SK-N-SH (cell line): ENCODE measurements around the gene CALN1. TPM values are rescaled to one million over a fixed set of nuclear protein-coding genes. Genes with fewer than 3 reads are reported as not detected.

Source experiments
- CTCF ChIA-PET: fragments of 300-600, 350-600 bp; formaldehyde crosslinking; extraction: SDS; loops from one replicate; lab custom pipeline; 2021; lab: Yijun Ruan, JAX
- POLR2A ChIA-PET: fragments of 350-600 bp; sonication (Branson Sonifier 250); formaldehyde crosslinking; extraction: SDS; loops from one replicate; lab custom pipeline; 2020; ENCODE audit warnings: antibody characterized with exemption, inconsistent platforms; lab: Yijun Ruan, JAX
- DNase-seq: peaks from one replicate; pipeline ENCODE4 v3.0.0; 2012
- H2AFZ ChIP-seq: fragments of 200-600 bp; sonication (generic); 2 replicates; pipeline ENCODE4 v1.8.1; 2016; ENCODE audit warnings: antibody characterized with exemption, mild to moderate bottlenecking, low read depth
- H3F3A ChIP-seq: fragments of 200-600 bp; sonication (generic); replicated peaks from 2 replicates; pipeline ENCODE3; 2016; ENCODE audit warnings: antibody characterized with exemption, mild to moderate bottlenecking; ENCODE audit not compliant: insufficient read depth
- H3K27ac ChIP-seq, 2 experiments: fragments of 200-500 bp in 1 of 2; fragments of 200-600 bp in 1 of 2; sonication (Bioruptor generic) in 1 of 2; sonication (generic), shearing (Covaris generic) in 1 of 2; 2 replicates each; pipeline versions ENCODE4 v1.5.1 to v1.6.1; 2014 to 2016; ENCODE audit warnings: low read depth in 2 of 2, inconsistent platforms in 1 of 2, low read length in 1 of 2, mild to moderate bottlenecking in 1 of 2, mixed read lengths in 1 of 2
- H3K27me3 ChIP-seq: fragments of 200-600 bp; sonication (generic), shearing (Covaris generic); 2 replicates; pipeline ENCODE4 v1.6.1; 2016; ENCODE audit warnings: mixed run types; ENCODE audit not compliant: insufficient read depth
- H3K36me3 ChIP-seq, 2 experiments: fragments of 200-500 bp in 1 of 2; fragments of 200-600 bp in 1 of 2; sonication (Bioruptor generic) in 1 of 2; sonication (generic) in 1 of 2; replicated peaks in 1 of 2; 2 replicates each; pipeline versions ENCODE3 to v1.5.1; 2014 to 2016; ENCODE audit warnings: low read length in 1 of 2, mild to moderate bottlenecking in 1 of 2; ENCODE audit not compliant: insufficient read depth in 2 of 2, control insufficient read depth in 1 of 2
- H3K4me1 ChIP-seq, 2 experiments: fragments of 200-500 bp in 1 of 2; fragments of 200-600 bp in 1 of 2; sonication (Bioruptor generic) in 1 of 2; sonication (generic), shearing (Covaris generic) in 1 of 2; 2 replicates each; pipeline versions ENCODE4 v1.5.1 to v1.6.1; 2014 to 2016; ENCODE audit warnings: low read depth in 1 of 2, low read length in 1 of 2, mixed run types in 1 of 2; ENCODE audit not compliant: insufficient read depth in 2 of 2, control insufficient read depth in 1 of 2
- H3K4me2 ChIP-seq: fragments of 200-600 bp; sonication (generic), shearing (Covaris generic); 2 replicates; pipeline ENCODE4 v1.6.1; 2017; ENCODE audit warnings: mixed run types
- H3K4me3 ChIP-seq, 2 experiments: fragments of 200-500 bp in 1 of 2; fragments of 200-600 bp in 1 of 2; sonication (Bioruptor generic) in 1 of 2; sonication (generic), shearing (Covaris generic) in 1 of 2; 2 replicates each; pipeline versions ENCODE4 v1.5.1 to v1.8.1; 2014 to 2016; ENCODE audit warnings: low read depth in 2 of 2, inconsistent platforms in 1 of 2, low read length in 1 of 2, mild to moderate bottlenecking in 1 of 2, mixed read lengths in 1 of 2, moderate library complexity in 1 of 2
- H3K79me2 ChIP-seq: fragments of 200-600 bp; sonication (generic); 2 replicates; pipeline ENCODE4 v1.8.1; 2017; ENCODE audit warnings: mild to moderate bottlenecking; ENCODE audit not compliant: insufficient read depth
- H3K9ac ChIP-seq: fragments of 200-600 bp; sonication (generic); 2 replicates; pipeline ENCODE4 v1.6.1; 2017; ENCODE audit warnings: mixed run types
- H3K9me2 ChIP-seq: fragments of 200-600 bp; sonication (generic); 2 replicates; pipeline ENCODE4 v1.6.1; 2017; ENCODE audit warnings: mixed run types
- H3K9me3 ChIP-seq: fragments of 200-600 bp; sonication (generic); 2 replicates; pipeline ENCODE4 v1.6.1; 2017; ENCODE audit warnings: mixed run types, mild to moderate bottlenecking, moderate library complexity
- H4K20me1 ChIP-seq: fragments of 200-600 bp; sonication (generic); 2 replicates; pipeline ENCODE4 v1.6.1; 2017; ENCODE audit warnings: mild to moderate bottlenecking, mixed run types; ENCODE audit not compliant: insufficient read depth
- CHD2 ChIP-seq: fragments of 150-350 bp; IDR thresholded peaks from 2 replicates; pipeline ENCODE4 v1.6.1; 2018; ENCODE audit warnings: low read length; ENCODE audit not compliant: partially characterized antibody
- EP300 ChIP-seq, 2 experiments: IDR thresholded peaks; 2 replicates each; pipeline versions ENCODE4 v1.4.0 to v1.6.1; 2012; ENCODE audit warnings: borderline replicate concordance in 1 of 2, low read depth in 1 of 2, low read length in 1 of 2
- EZH2phosphoT487 ChIP-seq: fragments of 200-600 bp; sonication (generic); IDR thresholded peaks from 2 replicates; pipeline ENCODE4 v1.6.1; 2017; ENCODE audit warnings: low read depth, mixed run types, mild to moderate bottlenecking, antibody characterized with exemption, moderate library complexity, borderline replicate concordance
- FOXJ3 ChIP-seq: sonication (generic); formaldehyde crosslinking; IDR thresholded peaks from 2 replicates; pipeline ENCODE4 v1.5.1; 2020; ENCODE audit warnings: mild to moderate bottlenecking, missing genetic modification reagents
- FOXM1 ChIP-seq: IDR thresholded peaks from 2 replicates; pipeline ENCODE4 v1.4.0; 2012; ENCODE audit warnings: low read depth, mild to moderate bottlenecking
- GATA2 ChIP-seq: sonication (generic); formaldehyde crosslinking; IDR thresholded peaks from 2 replicates; pipeline ENCODE4 v1.5.0; 2020; ENCODE audit warnings: mild to moderate bottlenecking, missing genetic modification reagents
- JUND ChIP-seq: IDR thresholded peaks from 2 replicates; pipeline ENCODE4 v1.4.0; 2012
- MEF2A ChIP-seq: IDR thresholded peaks from 2 replicates; pipeline ENCODE4 v1.4.0; 2012; ENCODE audit warnings: low read depth, borderline replicate concordance
- NRF1 ChIP-seq: IDR thresholded peaks from 2 replicates; pipeline ENCODE4 v1.6.1; 2012; ENCODE audit warnings: low read depth, mild to moderate bottlenecking, low read length
- POLR2AphosphoS5 ChIP-seq: IDR thresholded peaks from 2 replicates; pipeline ENCODE4 v1.6.1; 2012; ENCODE audit warnings: low read depth, low read length
- RXRA ChIP-seq: IDR thresholded peaks from 2 replicates; pipeline ENCODE4 v1.4.0; 2012; ENCODE audit warnings: low read depth, mild to moderate bottlenecking, borderline replicate concordance
- SMC3 ChIP-seq: IDR thresholded peaks from 2 replicates; pipeline ENCODE4 v1.6.1; 2012; ENCODE audit warnings: low read depth, low read length, improper control_type of control experiment
- TCF12 ChIP-seq: IDR thresholded peaks from 2 replicates; pipeline ENCODE4 v1.4.0; 2012
- WGBS: methylation state at CpG from one replicate; pipeline ENCODE4 v1.1.6; 2017; ENCODE audit warnings: low lambda C conversion rate; 5-methylcytosine and 5-hydroxymethylcytosine counted together
- polyA plus RNA-seq, 3 experiments: library from polyadenylated mRNA; depleted of rRNA; stranded (reverse); fragments of >200 nt; gene quantifications; 2 replicates each; pipeline ENCODE4 v1.2.3, GENCODE V29; 2012
- TF ChIP-seq, protein P1 (sequence below): fragments of 150-350 bp; IDR thresholded peaks from 2 replicates; pipeline ENCODE4 v1.6.1; 2017; ENCODE audit warnings: antibody characterized with exemption, low read length, low read depth, borderline replicate concordance
- TF ChIP-seq, protein P2 (sequence below): IDR thresholded peaks from 2 replicates; pipeline ENCODE4 v1.4.0; 2012; ENCODE audit warnings: low read depth, borderline replicate concordance
- TF ChIP-seq, protein P3 (sequence below): IDR thresholded peaks from 2 replicates; pipeline ENCODE4 v1.4.0; 2012; ENCODE audit warnings: low read depth, borderline replicate concordance
- TF ChIP-seq, protein P4 (sequence below): fragments of 200-600 bp; sonication (generic); IDR thresholded peaks from 2 replicates; pipeline ENCODE4 v1.6.1; 2017; ENCODE audit warnings: antibody characterized with exemption, mild to moderate bottlenecking, moderate library complexity

The CALN1 gene
- polyA plus RNA-seq, 1 of the 3 experiments (the other 2 are of a cell fraction): not detected

DNA sequence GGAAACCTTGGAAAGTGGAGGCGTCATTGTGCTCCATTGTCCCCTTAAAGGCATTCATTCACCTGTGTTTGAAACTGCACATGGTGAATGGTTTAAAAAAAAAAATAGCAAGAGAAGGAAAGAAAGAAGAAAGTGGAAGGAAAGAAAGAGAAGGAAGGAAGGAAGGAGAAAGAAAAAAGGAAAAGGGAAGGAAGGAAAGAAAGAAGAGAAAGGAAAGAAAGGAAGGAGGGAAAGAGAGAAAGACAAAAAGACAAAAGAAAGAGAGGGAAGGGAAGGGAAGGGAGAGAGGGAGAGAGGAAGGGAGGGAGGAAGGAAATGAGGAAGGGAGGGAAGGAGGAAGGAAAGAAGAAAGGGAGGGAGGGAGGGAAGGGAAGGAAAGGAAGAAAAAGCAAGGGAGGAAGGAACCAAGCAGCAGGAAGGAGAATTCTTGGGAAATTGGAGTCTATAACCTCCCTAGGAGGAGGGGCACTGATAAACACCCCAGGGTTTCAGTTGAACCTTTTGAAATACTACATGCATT, 66.9 kb downstream of the CALN1 start:
- CTCF ChIA-PET: no interaction called here
- WGBS: 28% methylated on average over 1 of the region's 1 CpG
- Histone ChIP-seq H3K9me2 (no peaks in the 10 kb centered on the region), H3K9me3 (no peaks in the 10 kb centered on the region), H3K9ac (no peak overlapping the region), H3K36me3 (no peaks in the 10 kb centered on the region), H3K4me2 (no peak overlapping the region), H3K4me3 (no peak overlapping the region), H3K27ac (no peak overlapping the region), H2AFZ (no peak overlapping the region), H4K20me1 (no peaks in the 10 kb centered on the region), H3K4me1 (no peaks in the 10 kb centered on the region), H3F3A (no peaks in the 10 kb centered on the region)
- DNase-seq: no peak
- POLR2A ChIA-PET: no interaction called here
- TF ChIP-seq, protein P1, sequence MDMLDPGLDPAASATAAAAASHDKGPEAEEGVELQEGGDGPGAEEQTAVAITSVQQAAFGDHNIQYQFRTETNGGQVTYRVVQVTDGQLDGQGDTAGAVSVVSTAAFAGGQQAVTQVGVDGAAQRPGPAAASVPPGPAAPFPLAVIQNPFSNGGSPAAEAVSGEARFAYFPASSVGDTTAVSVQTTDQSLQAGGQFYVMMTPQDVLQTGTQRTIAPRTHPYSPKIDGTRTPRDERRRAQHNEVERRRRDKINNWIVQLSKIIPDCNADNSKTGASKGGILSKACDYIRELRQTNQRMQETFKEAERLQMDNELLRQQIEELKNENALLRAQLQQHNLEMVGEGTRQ: no peak
- no peak for TF ChIP-seq SMC3
- TF ChIP-seq, protein P2, sequence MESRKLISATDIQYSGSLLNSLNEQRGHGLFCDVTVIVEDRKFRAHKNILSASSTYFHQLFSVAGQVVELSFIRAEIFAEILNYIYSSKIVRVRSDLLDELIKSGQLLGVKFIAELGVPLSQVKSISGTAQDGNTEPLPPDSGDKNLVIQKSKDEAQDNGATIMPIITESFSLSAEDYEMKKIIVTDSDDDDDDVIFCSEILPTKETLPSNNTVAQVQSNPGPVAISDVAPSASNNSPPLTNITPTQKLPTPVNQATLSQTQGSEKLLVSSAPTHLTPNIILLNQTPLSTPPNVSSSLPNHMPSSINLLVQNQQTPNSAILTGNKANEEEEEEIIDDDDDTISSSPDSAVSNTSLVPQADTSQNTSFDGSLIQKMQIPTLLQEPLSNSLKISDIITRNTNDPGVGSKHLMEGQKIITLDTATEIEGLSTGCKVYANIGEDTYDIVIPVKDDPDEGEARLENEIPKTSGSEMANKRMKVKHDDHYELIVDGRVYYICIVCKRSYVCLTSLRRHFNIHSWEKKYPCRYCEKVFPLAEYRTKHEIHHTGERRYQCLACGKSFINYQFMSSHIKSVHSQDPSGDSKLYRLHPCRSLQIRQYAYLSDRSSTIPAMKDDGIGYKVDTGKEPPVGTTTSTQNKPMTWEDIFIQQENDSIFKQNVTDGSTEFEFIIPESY: no peak
- TF ChIP-seq POLR2AphosphoS5: no peak
- TF ChIP-seq MEF2A: no peak
- no peak for TF ChIP-seq NRF1
- TF ChIP-seq FOXJ3 (CRISPR knock-in tag): no peak
- no peak for TF ChIP-seq EZH2phosphoT487
- TF ChIP-seq FOXM1: no peak
- TF ChIP-seq TCF12: no peak
- TF ChIP-seq GATA2 (CRISPR knock-in tag): no peak
- TF ChIP-seq RXRA: no peak
- TF ChIP-seq, all 33 proteins: peak for 0
- H3K27me3 ChIP-seq: peaks cover 12% of the 10 kb centered on the region
- H3K79me2 ChIP-seq: no peaks in the 10 kb centered on the region

DNA sequence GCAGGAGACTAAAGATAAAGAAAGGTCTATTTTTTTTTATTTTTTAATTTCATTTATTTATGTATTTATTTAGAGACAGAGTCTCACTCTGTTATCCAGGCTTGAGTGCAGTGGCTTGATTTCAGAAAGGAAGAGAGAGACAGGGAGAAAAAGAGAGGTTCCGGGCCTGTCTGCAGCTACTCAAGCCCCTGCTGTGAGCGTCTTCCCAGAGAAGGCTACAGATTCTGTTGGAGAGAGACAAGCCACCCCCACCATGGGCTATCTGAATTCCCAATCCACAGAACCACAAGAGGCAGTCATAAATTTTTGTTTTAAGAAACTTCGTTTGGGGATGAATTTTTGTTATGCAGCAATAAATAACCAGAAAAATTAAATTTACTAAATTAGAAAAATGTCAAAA, 68.1 kb downstream of the CALN1 start:
- Histone ChIP-seq H3F3A (no peaks in the 10 kb centered on the region), H3K36me3 (no peaks in the 10 kb centered on the region), H3K4me1 (no peaks in the 10 kb centered on the region), H3K4me2 (no peak overlapping the region), H3K4me3 (no peak overlapping the region), H3K9me3 (no peaks in the 10 kb centered on the region), H3K27ac (no peak overlapping the region), H4K20me1 (no peaks in the 10 kb centered on the region), H2AFZ (no peak overlapping the region), H3K79me2 (no peaks in the 10 kb centered on the region), H3K9me2 (no peaks in the 10 kb centered on the region), H3K27me3 (peaks cover 12% of the 10 kb centered on the region), H3K9ac (no peak overlapping the region)
- ChIA-PET POLR2A (no interaction called here), CTCF (no interaction called here)
- 7% methylated on average over 3 of the region's 3 CpGs for WGBS
- no peak for TF ChIP-seq CHD2
- TF ChIP-seq, protein P3, sequence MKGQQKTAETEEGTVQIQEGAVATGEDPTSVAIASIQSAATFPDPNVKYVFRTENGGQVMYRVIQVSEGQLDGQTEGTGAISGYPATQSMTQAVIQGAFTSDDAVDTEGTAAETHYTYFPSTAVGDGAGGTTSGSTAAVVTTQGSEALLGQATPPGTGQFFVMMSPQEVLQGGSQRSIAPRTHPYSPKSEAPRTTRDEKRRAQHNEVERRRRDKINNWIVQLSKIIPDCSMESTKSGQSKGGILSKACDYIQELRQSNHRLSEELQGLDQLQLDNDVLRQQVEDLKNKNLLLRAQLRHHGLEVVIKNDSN: no peak
- TF ChIP-seq, protein P4, sequence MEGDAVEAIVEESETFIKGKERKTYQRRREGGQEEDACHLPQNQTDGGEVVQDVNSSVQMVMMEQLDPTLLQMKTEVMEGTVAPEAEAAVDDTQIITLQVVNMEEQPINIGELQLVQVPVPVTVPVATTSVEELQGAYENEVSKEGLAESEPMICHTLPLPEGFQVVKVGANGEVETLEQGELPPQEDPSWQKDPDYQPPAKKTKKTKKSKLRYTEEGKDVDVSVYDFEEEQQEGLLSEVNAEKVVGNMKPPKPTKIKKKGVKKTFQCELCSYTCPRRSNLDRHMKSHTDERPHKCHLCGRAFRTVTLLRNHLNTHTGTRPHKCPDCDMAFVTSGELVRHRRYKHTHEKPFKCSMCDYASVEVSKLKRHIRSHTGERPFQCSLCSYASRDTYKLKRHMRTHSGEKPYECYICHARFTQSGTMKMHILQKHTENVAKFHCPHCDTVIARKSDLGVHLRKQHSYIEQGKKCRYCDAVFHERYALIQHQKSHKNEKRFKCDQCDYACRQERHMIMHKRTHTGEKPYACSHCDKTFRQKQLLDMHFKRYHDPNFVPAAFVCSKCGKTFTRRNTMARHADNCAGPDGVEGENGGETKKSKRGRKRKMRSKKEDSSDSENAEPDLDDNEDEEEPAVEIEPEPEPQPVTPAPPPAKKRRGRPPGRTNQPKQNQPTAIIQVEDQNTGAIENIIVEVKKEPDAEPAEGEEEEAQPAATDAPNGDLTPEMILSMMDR: no peak
- TF ChIP-seq, protein P2: no peak
- TF ChIP-seq NRF1: no peak
- no peak for TF ChIP-seq SMC3
- TF ChIP-seq JUND: no peak
- TF ChIP-seq EP300 (IDR thresholded peaks at IDR 0.05; ENCODE audit: borderline replicate concordance in 1 of 2, low read depth in 1 of 2, low read length in 1 of 2): no peak
- DNase-seq: no peak
